ENCODE results near the gene TULP4. TPM values are rescaled to one million over a fixed set of nuclear protein-coding genes. Genes with fewer than 3 reads are reported as not detected.
"Not testable (repeated sequence)": the region's sequence is repeated elsewhere in the genome, so short reads cannot be mapped to it uniquely, and the experiment has no call there.

The TULP4 gene
- total RNA-seq, 2 donors from 2014 or later: 16.5 to 30.4 TPM

GRCh38 chr6:158302195-158302796 lies 10.0 kb upstream of the TULP4 start:
- DNase-seq (ENCODE audit: low spot score): not testable (repeated sequence)

DNA sequence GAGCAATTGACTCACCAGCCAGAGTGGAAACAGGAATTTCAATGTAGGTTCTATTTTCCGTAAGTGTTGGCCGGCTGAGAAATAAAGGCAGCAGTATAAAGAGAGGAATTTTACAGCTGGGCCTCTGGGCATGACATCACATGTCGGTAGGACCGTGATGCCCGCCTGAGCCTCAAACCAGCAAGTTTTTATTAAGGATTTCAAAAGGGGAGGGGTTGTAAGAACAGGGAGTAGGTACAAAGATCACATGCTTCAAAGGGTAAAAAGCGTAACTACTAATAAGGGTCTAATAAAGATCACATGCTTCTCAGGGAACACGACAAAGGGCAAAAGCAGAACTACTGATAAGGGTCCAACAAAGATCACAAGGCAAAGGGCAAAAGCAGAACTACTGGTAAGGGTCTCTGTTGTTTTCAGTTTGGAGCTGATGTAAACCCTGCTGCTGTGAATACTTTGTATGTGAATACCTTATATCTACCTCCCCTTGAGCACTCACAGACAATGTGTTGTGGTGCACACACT lies 9.0 kb upstream of the TULP4 start:
- Mint-ChIP-seq H3K9me3 (peaks cover 4% of the 10 kb centered on the region), H3K27me3 (no peaks in the 10 kb centered on the region)
- no peak for ATAC-seq

More at GRCh38 chr6:158302195-158302796, 10.0 kb upstream of the TULP4 start:
- not testable (repeated sequence) for H3K27ac Mint-ChIP-seq; H3K4me1 Mint-ChIP-seq (ENCODE audit: low read depth in 2 of 2); H3K27me3 Mint-ChIP-seq; H3K4me3 Mint-ChIP-seq; ATAC-seq; H3K36me3 Mint-ChIP-seq; H3K9me3 Mint-ChIP-seq

DNA sequence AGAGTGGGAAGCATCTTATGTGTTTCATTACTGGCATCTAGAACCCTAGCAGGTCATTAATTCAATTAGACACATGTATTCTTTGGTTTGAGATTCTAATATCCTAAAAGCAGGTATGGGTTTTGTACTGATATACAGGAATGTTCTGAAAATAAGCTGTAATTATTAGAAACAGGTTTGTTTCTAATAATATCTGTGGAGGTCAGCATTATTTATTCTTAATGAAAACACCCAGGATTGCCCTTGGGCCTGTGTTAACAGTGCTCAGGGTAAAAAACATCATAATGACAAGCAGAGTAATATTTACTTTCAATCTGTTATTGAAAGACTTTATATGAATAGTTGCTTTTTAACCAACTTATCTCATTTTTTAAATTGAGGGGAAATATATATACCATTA lies 8.0 kb upstream of the TULP4 start:
- no peak for ATAC-seq

More for the DNA sequence above, 9.0 kb upstream of the TULP4 start:
- DNase-seq (ENCODE audit: low spot score): no peak
- Mint-ChIP-seq H3K27ac (no peak overlapping the region), H3K4me3 (no peak overlapping the region), H3K4me1 (ENCODE audit: low read depth in 2 of 2) (no peaks in the 10 kb centered on the region), H3K36me3 (peaks cover 6% of the 10 kb centered on the region)

DNA sequence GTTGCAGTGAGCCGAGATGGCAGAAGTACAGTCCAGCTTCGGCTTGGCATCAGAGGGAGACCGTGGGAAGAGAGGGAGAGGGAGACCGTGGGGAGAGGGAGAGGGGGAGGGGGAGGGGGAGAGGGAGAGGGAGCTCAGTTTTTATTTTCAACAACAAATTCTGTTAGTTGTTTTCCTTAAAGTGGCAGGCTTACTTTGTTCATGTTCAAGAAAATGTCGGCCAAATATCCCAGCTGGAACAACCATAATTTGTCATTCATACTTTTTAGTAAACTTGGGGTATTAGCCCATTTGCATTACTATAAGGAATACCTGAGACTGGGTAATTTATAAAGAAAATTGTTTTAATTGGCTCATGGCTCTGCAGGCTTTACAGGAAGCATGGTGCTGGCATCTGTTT lies 2.5 kb upstream of the TULP4 start:
- Mint-ChIP-seq H3K4me1 (ENCODE audit: low read depth in 2 of 2) (peaks cover 8 to 9% of the 10 kb centered on the region in 2 donors), H3K4me3 (no peak overlapping the region), H3K9me3 (no peaks in the 10 kb centered on the region), H3K27ac (no peak overlapping the region), H3K27me3 (no peaks in the 10 kb centered on the region), H3K36me3 (peaks cover 5% of the 10 kb centered on the region)
- ATAC-seq (no peak), DNase-seq (ENCODE audit: low spot score) (no peak)

More for the DNA sequence above, 8.0 kb upstream of the TULP4 start:
- DNase-seq (ENCODE audit: low spot score): no peak
- H3K9me3 Mint-ChIP-seq: no peaks in the 10 kb centered on the region
- no peak overlapping the region for H3K27ac Mint-ChIP-seq
- H3K4me1 Mint-ChIP-seq (ENCODE audit: low read depth in 2 of 2): no peaks in the 10 kb centered on the region
- no peaks in the 10 kb centered on the region for H3K27me3 Mint-ChIP-seq
- no peak overlapping the region for H3K4me3 Mint-ChIP-seq
- H3K36me3 Mint-ChIP-seq: no peaks in the 10 kb centered on the region

DNA sequence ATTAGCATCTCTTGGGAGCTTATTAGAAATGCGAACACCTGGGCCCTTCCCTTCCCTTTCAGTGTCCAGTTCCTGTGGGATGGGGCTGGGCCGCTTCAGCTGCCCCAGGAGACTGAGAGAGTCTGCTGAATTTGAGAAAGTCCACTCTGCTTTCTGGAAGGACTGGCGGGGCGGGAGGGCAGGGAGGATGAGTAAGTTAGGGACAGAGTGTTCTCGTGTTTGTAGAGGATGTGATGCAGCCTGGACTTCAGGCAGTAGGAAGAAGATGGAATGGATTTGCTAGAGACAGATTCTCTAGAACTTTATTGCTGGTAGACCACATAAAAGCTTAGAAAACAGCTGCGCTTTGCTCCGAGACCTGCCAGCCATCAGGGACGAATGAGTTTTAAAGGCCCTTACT lies 1.1 kb upstream of the TULP4 start:
- Mint-ChIP-seq H3K36me3 (peaks cover 10% of the 10 kb centered on the region), H3K9me3 (no peaks in the 10 kb centered on the region), H3K27ac (no peak overlapping the region), H3K4me3 (no peak overlapping the region), H3K4me1 (ENCODE audit: low read depth in 2 of 2) (peaks cover 12 to 17% of the 10 kb centered on the region in 2 donors), H3K27me3 (no peaks in the 10 kb centered on the region)
- DNase-seq (ENCODE audit: low spot score) (no peak), ATAC-seq (no peak)

- Mint-ChIP-seq H3K4me3 (no peak overlapping the region), H3K4me1 (ENCODE audit: low read depth in 2 of 2) (peaks cover 12 to 18% of the 10 kb centered on the region in 2 donors), H3K27ac (no peak overlapping the region), H3K27me3 (no peaks in the 10 kb centered on the region), H3K9me3 (no peaks in the 10 kb centered on the region), H3K36me3 (peaks cover 11% of the 10 kb centered on the region)
- DNase-seq (ENCODE audit: low spot score) (no peak), ATAC-seq (no peak)
Measured at GRCh38 chr6:158311626-158312025, 639 bp upstream of the TULP4 start.

DNA sequence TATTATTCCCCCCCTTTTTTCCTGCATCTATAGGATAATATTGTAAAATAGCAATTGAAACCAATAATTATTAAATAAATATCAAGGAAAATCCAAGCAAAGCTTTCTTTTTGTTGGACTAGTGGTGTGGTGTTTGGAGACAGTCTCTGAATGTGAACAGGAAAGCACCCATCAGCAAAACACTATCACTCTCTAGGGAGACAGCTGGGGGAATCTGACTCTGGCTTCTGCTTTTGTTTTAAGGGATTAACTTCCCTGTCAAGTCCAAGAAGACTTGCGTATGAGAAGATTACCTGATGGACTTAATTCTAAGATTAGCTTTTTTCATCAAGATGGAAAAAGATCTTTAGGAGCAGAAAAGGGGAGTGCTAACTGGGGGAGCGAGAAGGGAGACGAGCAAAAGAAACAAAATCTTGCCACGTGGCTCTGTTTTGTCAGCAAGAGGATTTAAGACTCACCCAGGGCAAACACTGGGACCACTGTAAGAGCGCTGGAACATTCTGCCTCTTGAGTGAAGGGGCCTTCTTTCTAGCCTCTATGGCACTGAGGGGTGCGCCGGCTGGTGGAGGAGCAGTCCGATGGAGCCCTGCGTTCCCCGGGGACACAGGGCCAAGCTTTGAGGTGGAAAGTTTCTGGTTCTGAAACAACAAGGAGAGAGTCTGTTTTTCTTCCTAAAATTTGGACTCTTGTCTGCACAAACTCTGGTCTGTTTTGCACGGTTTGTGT lies 570 bp downstream of the TULP4 start:
- DNase-seq (ENCODE audit: low spot score): no peak
- Mint-ChIP-seq H3K9me3 (no peaks in the 10 kb centered on the region), H3K27me3 (no peaks in the 10 kb centered on the region), H3K4me1 (ENCODE audit: low read depth in 2 of 2) (peaks cover 12 to 24% of the 10 kb centered on the region in 2 donors), H3K36me3 (peaks cover 11% of the 10 kb centered on the region), H3K27ac (no peak overlapping the region), H3K4me3 (no peak overlapping the region)
- ATAC-seq: no peak

DNA sequence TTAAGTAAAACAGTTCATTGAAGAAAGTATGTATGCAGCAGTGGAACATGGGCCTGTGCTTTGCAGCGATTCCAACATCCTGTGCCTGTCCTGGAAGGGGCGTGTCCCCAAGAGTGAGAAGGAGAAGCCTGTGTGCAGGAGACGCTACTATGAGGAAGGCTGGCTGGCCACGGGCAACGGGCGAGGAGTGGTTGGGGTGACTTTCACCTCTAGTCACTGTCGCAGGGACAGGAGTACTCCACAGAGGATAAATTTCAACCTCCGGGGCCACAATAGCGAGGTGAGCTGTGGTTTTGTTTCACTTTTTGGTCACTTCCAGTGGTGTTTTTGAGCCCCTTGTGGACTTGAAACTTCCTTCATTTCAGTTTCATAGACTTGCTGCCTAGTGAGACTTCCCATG lies 1.7 kb downstream of the TULP4 start:
- no peaks in the 10 kb centered on the region for H3K9me3 Mint-ChIP-seq
- H3K27me3 Mint-ChIP-seq: no peaks in the 10 kb centered on the region
- DNase-seq (ENCODE audit: low spot score): no peak
- H3K27ac Mint-ChIP-seq: no peak overlapping the region
- peaks cover 11% of the 10 kb centered on the region for H3K36me3 Mint-ChIP-seq
- peaks cover 12 to 24% of the 10 kb centered on the region in 2 donors for H3K4me1 Mint-ChIP-seq (ENCODE audit: low read depth in 2 of 2)
- ATAC-seq: peak; percentile 70 to 73
- peak overlapping the region; percentile 42 for H3K4me3 Mint-ChIP-seq

GRCh38 chr6:158314737-158315136 lies 2.5 kb downstream of the TULP4 start:
- no peak for ATAC-seq
- Mint-ChIP-seq H3K27me3 (no peaks in the 10 kb centered on the region), H3K4me3 (no peak overlapping the region), H3K27ac (peak overlapping the region in 1 of 2 donors; percentile 32), H3K36me3 (peaks cover 11% of the 10 kb centered on the region), H3K4me1 (ENCODE audit: low read depth in 2 of 2) (peaks cover 18 to 24% of the 10 kb centered on the region in 2 donors), H3K9me3 (no peaks in the 10 kb centered on the region)
- no peak for DNase-seq (ENCODE audit: low spot score)

DNA sequence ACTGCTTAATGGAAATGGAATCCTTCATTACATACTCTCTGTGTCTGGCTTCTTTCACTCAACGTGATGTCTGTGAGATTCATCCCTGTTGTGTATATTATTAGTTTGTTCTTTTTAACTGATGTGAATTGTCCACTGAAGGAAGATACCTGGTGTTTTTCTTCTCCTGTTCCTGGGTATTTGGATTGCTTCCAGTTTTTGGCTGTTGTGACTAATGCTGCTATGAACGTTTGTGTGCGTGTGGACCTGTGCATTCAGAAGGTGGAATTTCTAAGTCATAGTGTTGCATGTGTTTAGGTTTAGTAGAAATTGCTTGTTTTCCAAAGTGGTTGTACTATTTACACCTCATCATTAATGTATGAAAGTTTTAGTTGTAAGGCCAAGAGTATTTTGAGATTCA lies 3.8 kb downstream of the TULP4 start:
- peaks cover 12% of the 10 kb centered on the region for H3K36me3 Mint-ChIP-seq
- DNase-seq (ENCODE audit: low spot score) (no peak), ATAC-seq (no peak)
- no peak overlapping the region for H3K27ac Mint-ChIP-seq
- no peaks in the 10 kb centered on the region for H3K9me3 Mint-ChIP-seq
- no peaks in the 10 kb centered on the region for H3K27me3 Mint-ChIP-seq
- peaks cover 18 to 24% of the 10 kb centered on the region in 2 donors for H3K4me1 Mint-ChIP-seq (ENCODE audit: low read depth in 2 of 2)
- no peak overlapping the region for H3K4me3 Mint-ChIP-seq

DNA sequence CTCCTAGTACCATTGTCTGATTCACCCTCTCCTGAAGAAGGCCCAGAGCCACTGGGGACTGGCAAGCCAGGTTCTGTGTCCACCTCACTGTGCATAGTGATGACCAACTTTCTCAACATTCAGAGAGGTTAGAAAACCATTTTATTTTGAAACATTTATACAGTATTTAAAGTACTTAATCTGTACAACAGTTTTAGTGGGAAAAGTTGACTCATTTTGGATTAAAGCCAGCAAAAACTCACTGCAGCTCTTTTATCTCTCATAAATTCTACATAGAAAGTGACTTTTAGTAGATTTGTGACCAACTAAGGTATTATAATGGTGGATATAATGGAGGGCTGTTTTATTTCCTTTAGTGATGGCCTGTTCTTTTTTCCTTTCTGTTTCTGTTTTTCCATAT lies 9.7 kb downstream of the TULP4 start:
- no peaks in the 10 kb centered on the region for H3K9me3 Mint-ChIP-seq
- H3K27me3 Mint-ChIP-seq: no peaks in the 10 kb centered on the region
- H3K4me1 Mint-ChIP-seq (ENCODE audit: low read depth in 2 of 2): peaks cover 30 to 32% of the 10 kb centered on the region in 2 donors
- DNase-seq (ENCODE audit: low spot score) (no peak), ATAC-seq (no peak)
- peaks cover 6% of the 10 kb centered on the region for H3K36me3 Mint-ChIP-seq
- no peak overlapping the region for H3K27ac Mint-ChIP-seq
- no peak overlapping the region for H3K4me3 Mint-ChIP-seq

DNA sequence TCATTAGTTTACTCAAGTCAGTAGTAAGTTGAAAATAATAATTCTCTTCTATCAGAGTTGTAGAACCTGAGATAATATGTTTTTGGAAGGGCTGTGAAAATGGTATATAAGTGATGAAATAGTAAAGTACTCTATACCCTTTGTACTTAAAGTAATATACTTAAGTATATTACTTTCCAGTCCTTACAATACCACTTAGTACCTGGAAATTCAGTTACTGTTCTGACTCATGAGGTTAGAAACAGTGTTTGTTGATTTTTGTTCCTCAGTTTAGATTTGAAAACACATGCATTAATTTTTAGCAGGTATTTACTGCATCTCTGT lies 10.1 kb downstream of the TULP4 start:
- Mint-ChIP-seq H3K9me3 (no peaks in the 10 kb centered on the region), H3K27me3 (no peaks in the 10 kb centered on the region), H3K4me1 (ENCODE audit: low read depth in 2 of 2) (peaks cover 28 to 31% of the 10 kb centered on the region in 2 donors), H3K4me3 (no peak overlapping the region), H3K36me3 (peaks cover 6% of the 10 kb centered on the region), H3K27ac (no peak overlapping the region)
- ATAC-seq: peak in 1 of 2 donors; percentile 54
- DNase-seq (ENCODE audit: low spot score): no peak

- Mint-ChIP-seq H3K4me1 (ENCODE audit: low read depth in 2 of 2) (peaks cover 31 to 36% of the 10 kb centered on the region in 2 donors), H3K36me3 (peaks cover 6% of the 10 kb centered on the region), H3K27ac (no peak overlapping the region), H3K9me3 (no peaks in the 10 kb centered on the region), H3K4me3 (no peak overlapping the region), H3K27me3 (no peaks in the 10 kb centered on the region)
- ATAC-seq: no peak
- no peak for DNase-seq (ENCODE audit: low spot score)
Measured at GRCh38 chr6:158322724-158323560, 10.7 kb downstream of the TULP4 start.

DNA sequence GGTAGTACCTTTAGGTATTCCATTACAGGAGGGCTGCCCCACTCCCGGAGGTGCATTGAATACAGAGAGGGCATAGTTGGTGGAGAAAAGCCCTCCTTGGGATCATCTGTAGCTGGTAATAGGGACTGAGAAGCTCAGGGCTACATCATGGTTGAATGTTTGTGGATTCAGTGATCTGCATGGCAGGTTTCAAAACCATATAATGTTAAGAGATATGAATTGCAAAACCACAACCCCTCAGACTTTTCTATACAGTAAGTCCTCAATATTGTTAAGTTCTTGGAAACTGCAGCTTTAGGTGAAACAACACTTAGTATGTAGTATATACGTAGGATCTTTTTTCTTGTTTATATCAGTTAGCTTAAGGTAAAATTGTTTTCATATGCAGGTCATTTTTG lies 11.3 kb downstream of the TULP4 start:
- no peak for DNase-seq (ENCODE audit: low spot score)
- Mint-ChIP-seq H3K27me3 (no peaks in the 10 kb centered on the region), H3K36me3 (peaks cover 6% of the 10 kb centered on the region), H3K4me3 (no peak overlapping the region), H3K27ac (no peak overlapping the region), H3K4me1 (ENCODE audit: low read depth in 2 of 2) (peaks cover 34 to 36% of the 10 kb centered on the region in 2 donors), H3K9me3 (no peaks in the 10 kb centered on the region)
- ATAC-seq: peak in 1 of 2 donors; percentile 72
